ENCODE results near the gene MYLK4. TPM values are rescaled to one million over a fixed set of nuclear protein-coding genes. Genes with fewer than 3 reads are reported as not detected.
A peak's percentile ranks its signal among the peaks of the same experiment; 100 is the strongest.

MYLK4 gene
- total and polyA plus RNA-seq, 8 donors = 0.52 to 1.8 (median 1.2) TPM

- Histone ChIP-seq H3K9me3 (no peaks in the 10 kb centered on the region), H3K4me1 (peaks cover 0 to 14% of the 10 kb centered on the region in 2 donors), H3K27me3 (no peaks in the 10 kb centered on the region), H3K27ac (no peak overlapping the region), H3K4me3 (no peak overlapping the region), H3K36me3 (no peaks in the 10 kb centered on the region)
- no peak for ATAC-seq
- DNase-seq = no peak
- intact Hi-C loops (cut with DNase I) = no loop called here
- TF ChIP-seq CTCF (IDR thresholded peaks at IDR 0.05) = no peak
These were observed 19.3 kb downstream of the MYLK4 start for GRCh38 chr6:2731281-2731909.

DNA sequence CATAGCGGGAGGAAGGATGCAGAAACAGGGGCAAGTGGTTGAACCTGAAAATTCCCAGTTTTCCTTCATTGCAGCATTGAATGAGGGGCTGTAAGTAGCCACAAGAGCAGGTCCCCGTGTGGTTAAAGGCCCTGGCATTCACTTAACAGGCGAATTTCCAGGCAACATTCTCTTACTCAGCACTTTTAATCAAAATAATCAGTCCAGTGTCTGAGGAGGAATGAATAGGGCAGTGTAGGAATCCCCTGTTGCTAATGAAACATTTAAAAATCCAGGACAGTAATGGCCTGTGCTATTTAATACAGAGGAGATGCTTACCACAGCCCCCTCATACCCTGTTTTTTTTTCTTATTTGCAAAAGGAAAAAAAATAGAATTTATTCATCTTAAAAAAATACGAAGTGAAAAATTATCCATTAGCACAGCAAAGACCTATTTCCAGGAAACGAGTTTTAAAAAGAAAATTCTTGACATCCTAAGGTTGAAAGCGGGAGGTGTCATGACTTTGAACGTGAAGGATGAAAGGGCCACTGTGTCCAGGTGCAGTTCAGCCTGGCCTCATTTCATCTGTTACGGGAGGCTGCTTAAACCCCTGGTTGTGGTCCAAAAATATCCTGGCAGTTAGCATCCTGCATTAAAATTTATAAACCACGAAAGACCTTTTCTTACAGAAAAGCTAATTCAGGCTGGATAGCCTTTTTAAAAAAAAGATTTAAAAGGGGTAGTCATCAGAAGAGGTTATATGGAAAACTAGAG, 20.2 kb downstream of the MYLK4 start:
- ATAC-seq = no peak

GRCh38 chr6:2729921-2730320, 20.8 kb downstream of the MYLK4 start:
- H3K4me1 ChIP-seq = peaks cover 0 to 14% of the 10 kb centered on the region in 2 donors
- no peak for DNase-seq
- no peaks in the 10 kb centered on the region for H3K36me3 ChIP-seq
- intact Hi-C loops (cut with DNase I) = no loop called here
- TF ChIP-seq CTCF (IDR thresholded peaks at IDR 0.05) = no peak
- H3K9me3 ChIP-seq = no peaks in the 10 kb centered on the region
- no peak overlapping the region for H3K4me3 ChIP-seq
- no peak overlapping the region for H3K27ac ChIP-seq
- ATAC-seq = no peak
- H3K27me3 ChIP-seq = no peaks in the 10 kb centered on the region

More for the DNA sequence above, 20.2 kb downstream of the MYLK4 start:
- H3K9me3 ChIP-seq = no peaks in the 10 kb centered on the region
- intact Hi-C loops (cut with DNase I) = no loop called here
- no peak for DNase-seq
- no peak overlapping the region for H3K27ac ChIP-seq
- H3K4me1 ChIP-seq = peaks cover 0 to 14% of the 10 kb centered on the region in 2 donors
- TF ChIP-seq CTCF (IDR thresholded peaks at IDR 0.05) = no peak
- H3K36me3 ChIP-seq = no peaks in the 10 kb centered on the region
- H3K27me3 ChIP-seq = no peaks in the 10 kb centered on the region
- no peak overlapping the region for H3K4me3 ChIP-seq

- Histone ChIP-seq H3K4me3 (no peak overlapping the region), H3K9me3 (peaks cover 0 to 5% of the 10 kb centered on the region in 2 donors), H3K27ac (peak overlapping the region in 1 of 2 donors; percentile 20), H3K27me3 (no peaks in the 10 kb centered on the region), H3K4me1 (no peaks in the 10 kb centered on the region), H3K36me3 (no peaks in the 10 kb centered on the region)
- intact Hi-C loops (cut with DNase I) = no loop called here
- ATAC-seq = peak; percentile 61
- TF ChIP-seq CTCF (IDR thresholded peaks at IDR 0.05) = no peak
- no peak for DNase-seq
These were observed 24.6 kb downstream of the MYLK4 start for GRCh38 chr6:2725999-2726567.

DNA sequence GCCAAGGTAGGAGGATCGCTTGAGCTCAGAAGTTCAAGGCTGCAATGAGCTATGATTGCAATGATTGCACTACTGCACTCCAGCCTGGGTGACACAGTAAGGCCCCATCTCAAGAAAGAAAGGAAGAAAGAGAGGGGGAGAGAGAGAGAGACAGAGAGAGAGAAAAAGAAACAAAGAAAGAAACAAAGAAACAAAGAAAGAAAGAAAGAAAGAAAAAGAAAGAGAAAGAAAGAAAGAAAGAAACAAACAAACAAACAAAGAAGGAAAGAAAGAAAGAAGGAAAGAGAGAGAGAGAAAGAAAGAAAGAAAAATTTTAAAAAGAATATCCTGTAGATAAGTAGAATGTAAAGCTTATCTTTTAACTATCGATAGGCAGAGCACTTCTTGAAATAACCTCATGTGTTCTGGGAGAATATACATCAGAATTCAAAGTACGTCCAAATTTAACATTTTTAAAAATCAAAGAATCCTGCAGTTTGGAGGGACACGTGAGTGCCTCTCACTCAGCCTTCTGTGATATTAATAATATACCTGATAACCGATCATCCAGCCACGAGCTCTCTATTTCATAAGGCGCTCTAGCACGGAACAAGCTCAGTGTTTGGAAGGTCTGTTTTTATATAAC, 25.2 kb downstream of the MYLK4 start:
- Histone ChIP-seq H3K27ac (no peak overlapping the region), H3K4me3 (no peak overlapping the region), H3K4me1 (no peaks in the 10 kb centered on the region), H3K36me3 (no peaks in the 10 kb centered on the region), H3K27me3 (no peaks in the 10 kb centered on the region), H3K9me3 (peaks cover 0 to 5% of the 10 kb centered on the region in 2 donors)
- TF ChIP-seq CTCF (IDR thresholded peaks at IDR 0.05) = no peak
- ATAC-seq = no peak
- DNase-seq = no peak
- intact Hi-C loops (cut with DNase I) = no loop called here

Measured in left lung (tissue), 10 donors.